GM18520 (cell line): ENCODE results near the gene SOCS4.
A peak's percentile ranks its signal among the peaks of the same experiment; 100 is the strongest.
"Not testable (repeated sequence)": the region's sequence is repeated elsewhere in the genome, so short reads cannot be mapped to it uniquely, and the experiment has no call there.

ENCODE experiments used
- ATAC-seq: cut with Tn5 transposase; IDR thresholded peaks from one replicate; pipeline ENCODE4 v1.9.1; 2021; ENCODE audit not compliant: unreplicated experiment

The SOCS4 gene

DNA sequence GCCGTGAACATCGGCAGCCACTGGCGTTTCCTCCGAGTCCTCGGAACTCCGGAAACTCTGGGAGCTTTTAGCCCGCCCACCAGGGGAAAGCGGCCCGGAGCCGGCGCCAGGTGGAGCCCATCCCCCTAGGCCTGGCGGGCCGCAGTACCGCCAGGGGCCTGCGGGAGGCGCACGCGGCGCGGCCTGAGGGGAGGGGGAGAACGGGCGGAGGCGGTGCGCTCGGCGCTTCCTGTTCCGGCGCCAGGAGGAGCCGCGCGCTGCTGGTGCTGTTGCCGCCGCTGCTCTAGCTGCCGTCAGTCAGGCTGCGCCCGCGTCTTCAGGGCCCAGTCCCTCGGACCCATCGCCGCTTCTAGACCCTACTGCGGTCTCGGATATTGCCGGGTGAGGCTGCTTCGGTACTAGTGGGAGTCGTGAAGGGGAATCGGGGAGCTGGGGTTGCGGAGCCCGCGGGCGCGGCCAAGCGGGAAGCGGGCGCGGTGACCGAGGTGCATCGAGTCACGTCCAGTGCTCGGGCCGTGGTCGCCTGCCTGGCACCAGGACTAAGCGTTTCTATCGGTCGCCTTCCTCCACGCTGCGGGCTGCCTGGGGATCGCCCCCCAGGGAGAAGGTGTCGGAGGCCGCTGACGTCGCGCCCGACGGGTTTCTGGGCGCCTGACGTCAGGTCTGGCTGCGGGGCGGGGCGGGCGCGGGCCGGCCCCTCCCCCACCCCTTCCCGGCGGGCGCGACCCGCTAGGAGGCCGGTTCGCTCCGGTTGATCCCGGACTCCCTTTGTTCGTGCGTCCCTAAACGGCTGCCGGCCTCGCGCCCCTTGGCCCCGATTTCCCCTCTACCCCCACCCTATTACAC lies 24.6 kb downstream of the SOCS4 start, which contains the start of gene MAPK1IP1L:
TSS of gene MAPK1IP1L (plus strand) at position 225 of the 846 bp plus-strand sequence. CDS start 10,037 bp downstream, outside the sequence.
- peak; percentile 85 for ATAC-seq

DNA sequence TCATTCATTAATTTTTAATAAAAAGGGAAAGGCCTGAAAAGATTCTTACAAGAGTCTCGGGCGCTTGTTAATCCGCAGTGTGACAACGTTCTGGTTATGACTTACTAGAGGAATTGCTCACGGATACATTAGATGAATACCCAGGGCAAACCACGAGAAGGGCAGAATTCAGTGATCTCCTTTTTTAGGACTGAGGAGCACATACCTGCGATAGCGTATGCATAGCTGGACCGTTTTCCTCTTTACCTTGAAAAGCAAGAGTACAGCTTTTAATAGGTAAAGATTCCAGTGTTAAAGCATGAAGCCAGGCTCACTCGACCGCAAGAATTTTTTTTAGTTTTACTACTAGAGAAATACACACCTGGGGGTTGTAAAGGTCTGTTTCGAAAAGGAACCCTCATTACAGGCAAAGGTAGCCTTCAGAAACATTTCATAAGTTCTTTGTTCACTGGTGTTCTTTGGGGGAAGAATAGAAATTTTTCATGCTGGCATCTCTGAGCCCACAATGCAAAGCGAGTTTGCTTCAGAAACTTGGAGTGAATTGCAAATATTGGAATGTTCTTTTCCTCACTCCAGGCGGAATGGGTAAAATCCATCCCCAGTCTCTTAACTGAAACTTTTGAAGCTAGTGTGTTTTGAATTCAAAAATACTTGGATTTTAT lies 25.4 kb downstream of the SOCS4 start:
- peak; percentile 4 for ATAC-seq

DNA sequence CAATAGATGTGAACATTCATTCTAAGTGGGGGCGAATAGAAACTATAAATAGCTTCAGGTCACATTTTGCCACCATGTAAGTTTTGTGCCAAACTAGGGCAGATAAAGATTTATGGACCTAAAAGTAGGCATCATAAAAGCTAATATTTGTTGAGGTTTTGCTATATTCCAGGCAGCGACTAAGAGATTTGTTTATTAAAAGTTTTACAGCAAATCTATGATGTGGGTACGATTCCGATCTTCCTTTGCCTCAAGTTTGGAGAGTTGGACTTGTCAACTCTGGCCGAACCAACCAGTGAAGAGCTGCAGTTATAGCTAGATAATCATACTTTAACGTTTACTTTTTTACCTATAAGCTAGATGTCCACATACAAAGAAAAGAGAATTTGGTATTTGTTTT lies 26.0 kb downstream of the SOCS4 start:
- ATAC-seq = no peak

DNA sequence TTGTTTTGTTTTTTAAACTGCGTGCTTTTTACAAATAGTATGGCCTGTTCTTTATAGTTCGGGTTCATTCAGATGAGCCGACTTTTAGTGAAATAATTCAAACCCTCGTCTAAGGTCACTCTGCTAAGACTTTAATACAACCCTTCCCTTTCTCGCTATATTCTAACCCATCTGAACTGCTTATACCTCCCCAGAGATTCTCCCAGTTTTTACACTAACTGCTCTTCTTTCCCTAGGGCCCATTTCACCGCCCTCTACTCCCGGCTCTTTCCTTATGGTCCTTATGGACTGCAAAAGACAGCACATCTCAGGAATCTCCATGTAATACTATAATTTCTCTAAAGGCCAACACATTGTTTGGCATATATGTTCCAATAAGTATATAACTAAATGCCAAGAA lies 26.5 kb downstream of the SOCS4 start:
- ATAC-seq = no peak

DNA sequence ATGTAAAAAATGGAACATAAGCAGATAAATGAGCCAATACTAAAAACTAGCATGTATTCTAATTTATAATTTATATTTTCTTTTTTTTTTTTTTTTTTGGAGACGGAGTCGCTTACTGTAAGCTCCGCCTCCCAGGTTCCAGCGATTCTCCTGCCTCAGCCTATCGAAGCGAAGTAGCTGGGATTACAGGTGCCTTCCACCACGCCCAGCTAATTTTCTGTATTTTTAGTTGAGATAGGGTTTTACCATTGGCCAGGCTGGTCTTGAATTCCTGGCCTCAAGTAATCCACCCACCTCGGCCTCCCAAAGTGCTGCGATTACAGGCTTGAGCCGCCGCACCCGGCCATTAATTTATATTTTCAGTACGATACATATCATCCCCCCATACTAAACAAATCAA lies 27.1 kb downstream of the SOCS4 start:
- no peak for ATAC-seq

DNA sequence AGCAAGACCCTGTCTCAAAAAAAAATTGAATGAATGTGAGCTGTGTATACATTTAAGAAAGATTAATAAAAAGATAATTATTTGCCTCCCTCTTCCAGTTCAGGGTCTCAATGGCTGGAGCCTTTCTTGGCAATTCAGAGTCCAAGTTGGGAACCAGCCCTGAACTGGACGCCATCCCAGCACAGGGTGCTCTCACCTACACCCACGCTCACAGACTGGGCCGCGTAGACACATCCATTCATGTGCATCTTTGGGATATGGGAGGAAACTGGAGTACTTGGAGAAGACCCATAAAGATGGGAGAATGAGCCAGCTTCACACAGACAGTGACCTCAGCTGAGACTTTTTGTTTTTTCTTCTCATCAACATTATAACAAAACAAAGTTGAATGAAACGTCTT lies 30.9 kb downstream of the SOCS4 start:
- ATAC-seq = no peak

DNA sequence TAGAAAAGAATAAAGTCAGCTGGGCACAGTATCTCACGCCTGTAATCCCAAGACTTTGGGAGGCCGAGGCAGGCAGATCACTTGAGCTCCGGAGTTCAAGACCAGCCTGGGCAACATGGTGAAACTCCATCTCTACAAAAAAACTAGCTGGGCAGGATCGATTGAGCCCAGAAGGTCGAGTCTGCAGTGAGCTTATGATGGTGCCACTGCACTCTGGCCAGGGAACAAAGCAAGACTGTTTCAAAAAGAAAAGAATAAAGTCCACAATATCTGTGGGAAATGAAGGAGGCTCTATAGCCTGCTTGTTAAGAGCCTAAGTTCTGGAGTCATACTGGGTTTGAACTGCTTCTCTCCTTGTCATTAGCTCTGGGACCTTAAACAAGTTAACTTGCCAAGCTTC lies 32.3 kb downstream of the SOCS4 start:
- ATAC-seq = no peak

DNA sequence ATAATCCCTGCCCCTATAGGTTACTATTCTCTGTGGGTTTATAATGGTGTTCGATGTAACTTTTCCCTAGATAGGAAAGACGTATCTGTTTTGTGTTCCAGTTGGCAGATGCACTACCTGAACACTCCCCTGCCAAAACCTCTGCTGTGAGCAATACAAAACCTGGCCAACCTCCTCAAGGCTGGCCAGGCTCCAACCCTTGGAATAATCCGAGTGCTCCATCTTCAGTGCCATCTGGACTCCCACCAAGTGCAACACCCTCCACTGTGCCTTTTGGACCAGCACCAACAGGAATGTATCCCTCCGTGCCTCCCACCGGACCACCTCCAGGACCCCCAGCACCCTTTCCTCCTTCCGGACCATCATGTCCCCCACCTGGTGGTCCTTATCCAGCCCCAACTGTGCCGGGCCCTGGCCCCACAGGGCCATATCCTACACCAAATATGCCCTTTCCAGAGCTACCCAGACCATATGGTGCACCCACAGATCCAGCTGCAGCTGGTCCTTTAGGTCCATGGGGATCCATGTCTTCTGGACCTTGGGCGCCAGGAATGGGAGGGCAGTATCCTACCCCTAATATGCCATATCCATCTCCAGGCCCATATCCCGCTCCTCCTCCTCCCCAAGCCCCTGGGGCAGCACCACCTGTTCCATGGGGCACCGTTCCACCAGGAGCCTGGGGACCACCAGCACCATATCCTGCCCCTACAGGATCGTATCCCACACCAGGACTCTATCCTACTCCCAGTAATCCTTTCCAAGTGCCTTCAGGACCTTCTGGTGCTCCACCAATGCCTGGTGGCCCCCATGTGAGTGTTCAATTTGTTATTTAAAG lies 35.7 kb downstream of the SOCS4 start:
- no peak for ATAC-seq

DNA sequence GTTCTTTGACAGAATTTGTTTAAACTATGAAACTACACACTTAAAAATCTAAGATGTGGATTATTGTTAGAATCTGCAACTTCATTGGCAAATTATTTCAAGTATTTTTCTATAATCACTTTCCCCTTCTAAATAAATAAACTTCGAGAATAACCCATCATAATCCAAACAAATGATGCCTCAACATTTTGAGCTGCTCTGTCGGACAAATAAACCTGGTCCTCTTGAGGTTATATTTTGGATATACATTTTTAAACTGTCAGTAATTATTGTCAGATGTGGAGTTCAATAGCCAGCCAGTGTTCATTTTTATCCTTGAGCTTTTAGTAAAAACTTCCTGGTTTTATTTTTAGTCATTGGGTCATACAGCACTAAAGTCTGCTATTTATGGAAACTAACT lies 37.9 kb downstream of the SOCS4 start:
- ATAC-seq = not testable (repeated sequence)

DNA sequence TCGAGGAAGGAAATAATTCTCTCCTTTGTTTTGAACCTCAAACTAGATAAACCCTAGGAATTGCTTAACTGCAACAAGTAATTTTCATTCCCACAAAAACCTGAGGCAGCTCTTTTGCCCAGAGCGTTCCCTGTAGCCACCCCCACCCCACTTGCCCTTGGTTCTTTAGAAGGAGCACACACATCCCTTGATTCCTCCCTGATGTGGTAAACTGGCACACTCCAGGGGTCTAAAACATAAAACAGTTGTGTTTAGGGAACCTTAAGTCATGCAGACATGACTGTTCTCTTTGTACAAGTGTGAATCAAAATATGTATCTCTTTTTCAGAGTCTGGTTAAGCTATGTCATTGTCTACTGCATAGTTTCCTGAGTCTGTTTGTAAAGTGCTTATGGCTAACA lies 38.4 kb downstream of the SOCS4 start:
- ATAC-seq = no peak

DNA sequence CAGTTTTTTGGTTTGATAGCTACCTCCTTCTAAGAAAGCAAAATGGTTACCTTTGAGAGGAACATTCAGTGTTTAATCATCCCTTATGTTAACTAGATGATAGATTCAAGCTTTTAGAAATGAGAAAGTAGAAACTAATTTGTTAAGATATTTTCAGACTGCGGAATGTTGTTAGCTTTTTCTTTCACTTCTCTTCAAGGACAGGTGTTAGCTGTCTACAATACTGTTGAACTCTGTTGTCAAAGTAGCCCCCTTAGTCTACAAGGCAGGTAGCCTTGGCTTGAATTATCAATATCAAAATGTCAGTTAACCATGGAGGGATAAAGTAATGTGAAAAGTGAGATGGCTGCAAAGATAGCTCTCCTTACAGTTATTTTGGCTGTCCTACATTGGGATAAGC lies 39.2 kb downstream of the SOCS4 start:
- no peak for ATAC-seq

DNA sequence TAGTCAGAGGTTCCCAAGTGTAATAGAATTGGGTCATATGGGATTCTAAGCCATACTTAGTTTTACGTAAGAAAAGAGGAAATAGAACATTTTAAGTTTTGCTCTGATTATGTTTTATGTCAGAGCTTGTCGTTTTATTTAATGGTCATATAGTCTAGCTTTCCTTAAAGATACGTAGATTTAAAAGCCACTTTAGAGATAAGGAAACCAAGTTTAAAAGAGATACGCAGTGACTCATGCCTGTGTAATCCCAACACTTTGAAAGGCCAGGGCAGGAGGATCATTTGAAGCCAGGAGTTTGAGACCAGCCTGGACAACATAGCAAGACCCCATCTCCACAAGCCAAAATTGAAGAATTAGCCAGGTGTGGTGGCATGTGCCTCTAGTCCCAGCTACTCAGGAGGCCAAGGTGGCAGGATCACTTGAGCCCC lies 44.0 kb downstream of the SOCS4 start:
- no peak for ATAC-seq

DNA sequence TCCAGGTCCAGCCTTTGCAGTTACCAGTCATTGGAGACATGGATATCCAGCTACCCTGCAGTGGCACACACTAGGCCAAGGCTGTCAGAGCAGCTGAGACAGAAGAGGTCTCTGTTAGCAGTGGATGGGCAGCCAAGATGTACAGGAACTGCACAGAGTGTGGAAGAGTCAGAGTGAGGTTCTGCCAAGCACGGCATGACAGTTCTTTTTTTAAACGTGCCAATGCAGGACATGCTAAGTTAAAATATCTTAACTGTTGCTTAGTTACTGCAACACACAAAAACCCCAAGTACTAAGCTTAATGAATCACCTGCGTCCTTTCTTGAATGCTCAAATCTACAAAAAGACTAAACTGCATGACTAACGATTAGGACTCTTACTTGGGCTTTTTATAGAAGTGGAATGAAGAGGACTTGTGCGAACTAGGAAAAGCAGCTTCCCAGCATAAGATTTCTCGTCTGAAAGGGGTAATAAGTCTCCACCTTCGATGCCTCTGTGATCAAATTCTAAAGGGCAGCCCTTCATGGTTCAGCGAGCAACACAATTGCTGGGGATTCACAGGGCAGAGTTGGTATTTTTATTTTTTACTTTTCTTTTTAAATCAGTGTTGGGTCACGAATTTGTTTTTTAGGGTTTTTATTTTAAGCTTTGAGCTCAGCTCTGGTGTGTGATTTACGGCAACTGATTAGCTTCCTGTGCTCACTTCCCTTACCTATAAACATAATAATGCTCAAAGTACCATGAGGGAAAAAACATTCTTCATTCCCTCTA lies 45.0 kb downstream of the SOCS4 start:
- peak; percentile 43 for ATAC-seq

DNA sequence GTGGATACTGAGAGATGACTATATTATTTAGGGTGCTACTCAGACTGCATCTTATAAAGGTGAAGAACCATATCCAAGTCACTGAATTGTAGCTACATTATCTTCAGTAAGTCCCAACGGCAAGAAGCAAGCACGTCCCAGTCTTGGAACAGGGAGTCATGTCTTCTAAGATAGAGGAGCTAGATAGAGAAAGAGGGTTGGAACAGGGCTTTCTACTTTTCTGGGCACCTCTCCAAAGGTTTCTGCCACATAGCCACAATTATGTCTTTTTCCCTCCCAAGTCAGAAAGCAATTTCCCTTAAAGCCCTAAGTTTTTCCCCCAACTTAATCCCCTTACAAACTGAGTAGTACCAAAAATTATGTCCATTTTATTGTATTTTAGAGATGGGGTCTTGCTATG lies 46.8 kb downstream of the SOCS4 start:
- ATAC-seq = no peak

DNA sequence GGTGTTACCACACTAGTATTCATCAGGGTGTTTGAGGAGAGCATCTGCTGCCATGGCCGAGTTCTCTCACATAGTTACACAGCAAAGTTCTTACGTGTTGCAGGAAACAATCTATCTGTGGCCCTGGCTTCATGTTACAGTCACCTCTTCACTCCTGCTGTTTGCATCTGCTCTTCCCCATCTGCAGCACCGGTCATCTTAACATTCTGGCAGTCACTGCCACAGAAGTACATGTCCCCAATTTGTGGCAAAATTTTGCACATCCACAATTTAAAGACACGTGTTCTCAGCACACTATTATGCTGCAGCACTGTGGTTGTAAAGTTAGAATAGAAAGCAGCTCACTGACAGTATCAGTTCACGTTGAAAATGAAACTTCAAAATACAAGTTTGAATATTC lies 47.6 kb downstream of the SOCS4 start:
- peak; percentile 36 for ATAC-seq

DNA sequence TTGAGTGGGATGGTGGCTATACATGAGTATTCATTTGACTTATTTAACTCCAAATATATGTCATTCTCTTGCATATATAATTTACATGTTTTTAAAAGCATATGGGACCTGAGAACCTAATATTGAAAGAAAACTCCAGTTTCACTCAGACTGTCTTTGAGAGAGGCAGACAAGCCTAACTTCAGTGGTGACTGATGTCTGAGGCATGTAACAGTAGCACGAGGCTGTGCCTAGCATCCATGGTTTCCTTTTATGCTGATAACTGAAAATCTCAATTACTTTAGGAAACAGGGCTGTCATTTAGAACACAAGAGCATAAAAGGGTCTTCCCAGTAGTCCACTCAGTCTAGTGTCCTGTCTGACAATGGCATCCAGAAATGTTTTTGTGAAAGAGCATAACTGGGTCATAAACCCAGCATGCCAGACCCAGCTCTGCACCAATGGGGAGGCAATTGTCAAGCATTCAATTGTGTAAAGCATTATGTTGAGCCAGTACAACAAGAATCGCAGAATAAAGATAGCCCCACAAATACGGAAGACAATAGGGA lies 48.7 kb downstream of the SOCS4 start:
- no peak for ATAC-seq

DNA sequence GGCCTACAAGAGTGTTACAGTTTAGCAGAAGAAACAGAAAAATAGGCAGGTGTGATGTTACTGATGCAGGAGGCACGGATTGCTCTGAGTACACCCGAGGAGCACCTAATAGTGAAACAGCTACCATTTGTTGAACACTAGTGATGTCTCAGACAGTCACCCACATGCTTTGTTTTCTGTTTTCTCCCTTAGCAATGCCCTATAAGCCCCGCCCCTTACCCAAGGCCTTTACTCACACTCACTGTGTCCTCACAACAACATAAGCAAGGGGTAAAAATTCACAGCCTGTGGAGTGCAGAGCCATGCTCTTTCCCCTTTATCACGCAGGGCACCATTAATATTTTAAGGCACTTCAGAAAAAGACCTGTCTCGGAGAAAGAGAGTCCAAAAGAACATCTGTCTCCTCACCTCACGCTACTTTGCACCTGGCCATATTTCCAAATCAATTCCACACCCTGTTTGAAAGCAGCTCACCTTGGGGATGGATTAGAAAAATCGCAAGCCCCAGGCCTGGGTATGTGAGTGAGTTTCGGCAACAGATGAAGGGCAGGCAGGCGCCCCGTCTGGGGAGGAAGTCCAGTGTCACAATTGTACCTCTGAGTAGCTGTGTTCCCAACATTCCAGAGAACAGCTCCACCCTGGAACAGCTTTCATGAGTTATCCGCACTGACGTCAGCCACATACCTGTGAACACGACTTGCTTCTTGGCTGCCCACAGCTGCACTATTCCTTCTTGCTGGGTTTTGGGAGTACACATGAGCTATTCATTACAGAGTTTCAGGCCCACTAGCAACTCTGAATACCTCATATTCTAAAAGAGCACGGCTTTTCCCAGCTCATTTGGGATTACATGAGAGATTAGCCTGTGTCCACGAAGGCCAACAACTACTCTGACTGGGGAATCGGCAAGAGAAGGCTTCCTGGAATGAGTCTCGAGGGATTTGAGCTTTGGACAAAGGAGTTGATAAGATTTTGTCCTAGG lies 50.4 kb downstream of the SOCS4 start:
- no peak for ATAC-seq

DNA sequence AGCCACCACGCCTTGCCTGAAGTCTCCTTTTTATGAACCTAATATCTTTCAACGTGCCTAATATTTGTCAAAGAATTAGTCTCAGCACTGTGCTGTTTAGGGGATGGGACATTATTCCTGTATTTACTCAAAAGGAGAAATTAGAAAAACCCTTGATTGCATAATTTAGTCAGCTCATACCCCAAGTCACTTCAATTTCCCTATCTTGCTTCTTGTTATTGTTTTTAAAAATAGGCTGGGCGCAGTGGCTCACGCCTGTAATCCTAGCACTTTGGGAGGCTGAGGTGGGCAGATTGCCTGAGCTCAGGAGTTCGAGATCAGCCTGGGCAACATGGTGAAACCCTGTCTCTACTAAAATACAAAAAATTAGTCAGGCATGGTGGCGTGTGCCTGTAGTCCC lies 52.9 kb downstream of the SOCS4 start:
- not testable (repeated sequence) for ATAC-seq

DNA sequence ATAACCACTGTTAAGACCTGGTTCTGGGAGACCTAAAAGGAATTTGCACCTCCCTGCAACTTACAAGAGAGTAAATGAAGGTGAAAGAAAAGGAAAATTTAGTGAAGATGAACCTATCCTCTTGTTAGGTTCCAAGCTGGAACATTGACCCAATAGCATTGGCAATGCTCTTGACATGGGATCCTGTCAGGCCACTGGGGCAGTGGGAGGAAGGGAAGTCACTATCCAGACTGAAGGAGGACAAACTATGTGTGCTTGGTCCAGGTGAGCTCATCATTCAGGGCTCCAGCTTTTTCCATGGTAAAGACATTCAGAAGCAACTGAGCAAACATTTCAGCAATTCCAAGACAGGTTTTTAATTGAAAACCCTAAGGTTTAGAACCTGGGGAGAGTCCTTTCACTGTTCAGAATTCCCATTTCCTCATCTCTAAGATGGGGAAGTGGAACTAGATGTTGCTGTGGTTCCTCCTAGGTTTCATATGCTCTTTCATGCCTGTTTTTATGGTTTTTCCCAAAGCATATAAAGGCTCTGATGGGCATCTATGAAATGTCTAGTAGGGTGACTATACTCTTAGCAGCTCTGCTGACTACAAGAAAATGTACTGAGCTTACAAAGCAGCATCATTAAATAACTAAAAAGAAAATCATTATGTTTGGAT lies 57.5 kb downstream of the SOCS4 start:
- no peak for ATAC-seq
